GM18951 (cell line): Measurements from ENCODE around the gene MMP14.

Experiments used
- POLR2A ChIP-seq: IDR thresholded peaks from 4 replicates; pipeline ENCODE4 v1.6.1; 2011; ENCODE audit warnings: mild to moderate bottlenecking; ENCODE audit not compliant: insufficient read length, insufficient read depth; ENCODE audit errors: extremely low read depth
- in situ Hi-C: fragments of 300-500 bp; cut with MboI; formaldehyde crosslinking; loops from one replicate; pipeline ENCODE4 v1.12.0; 2022; ENCODE audit warnings: low sequenced_read_pairs, mixed read lengths, inconsistent platforms; ENCODE audit not compliant: unreplicated experiment

MMP14 gene

GRCh38 chr14:22839159-22839779 lies 2.9 kb downstream of the MMP14 start:
- in situ Hi-C loops: no loop called here
- no peak for TF ChIP-seq POLR2A

GRCh38 chr14:22841311-22841710 lies 4.9 kb downstream of the MMP14 start:
- no peak for TF ChIP-seq POLR2A
- in situ Hi-C loops: loop anchor here (10.0 kb wide), 1 partner anchor 187 kb away; no protein-coding TSS in a partner anchor

GRCh38 chr14:22841769-22842168 lies 5.4 kb downstream of the MMP14 start:
- no peak for TF ChIP-seq POLR2A
- in situ Hi-C loops: loop anchor here (10.0 kb wide), 1 partner anchor 187 kb away; no protein-coding TSS in a partner anchor

GRCh38 chr14:22842211-22843122 lies 6.1 kb downstream of the MMP14 start:
- in situ Hi-C loops: loop anchor here (10.0 kb wide), 1 partner anchor 188 kb away; no protein-coding TSS in a partner anchor
- TF ChIP-seq POLR2A: no peak

- no peak for TF ChIP-seq POLR2A
- in situ Hi-C loops: loop anchor here (10.0 kb wide), 1 partner anchor 189 kb away; no protein-coding TSS in a partner anchor
Measured at GRCh38 chr14:22843123-22843925, 6.9 kb downstream of the MMP14 start.

- in situ Hi-C loops: loop anchor here (10.0 kb wide), 1 partner anchor 190 kb away; no protein-coding TSS in a partner anchor
- TF ChIP-seq POLR2A: no peak
Measured at GRCh38 chr14:22844221-22845102, 8.1 kb downstream of the MMP14 start.

- in situ Hi-C loops: loop anchor here (10.0 kb wide), 1 partner anchor 190 kb away; no protein-coding TSS in a partner anchor
- TF ChIP-seq POLR2A: no peak
Measured at GRCh38 chr14:22845103-22845394, 8.7 kb downstream of the MMP14 start.

- in situ Hi-C loops: loop anchor here (10.0 kb wide), 1 partner anchor 191 kb away; no protein-coding TSS in a partner anchor
- no peak for TF ChIP-seq POLR2A
Measured at GRCh38 chr14:22845821-22846625, 9.6 kb downstream of the MMP14 start.

GRCh38 chr14:22846811-22847307 lies 10.5 kb downstream of the MMP14 start:
- in situ Hi-C loops: loop anchor here (10.0 kb wide), 1 partner anchor 192 kb away; no protein-coding TSS in a partner anchor
- no peak for TF ChIP-seq POLR2A

GRCh38 chr14:22847661-22848341 lies 11.4 kb downstream of the MMP14 start:
- TF ChIP-seq POLR2A: no peak
- in situ Hi-C loops: loop anchor here (10.0 kb wide), 1 partner anchor 193 kb away; no protein-coding TSS in a partner anchor

- in situ Hi-C loops: loop anchor here (10.0 kb wide), 1 partner anchor 194 kb away; no protein-coding TSS in a partner anchor
- no peak for TF ChIP-seq POLR2A
Measured at GRCh38 chr14:22848351-22849164, 12.2 kb downstream of the MMP14 start.
